Psoas muscle (tissue), 8 donors: Measurements from ENCODE around the gene REV3L. TPM values are rescaled to one million over a fixed set of nuclear protein-coding genes. Genes with fewer than 3 reads are reported as not detected.

Source experiments
- ATAC-seq, 4 donors: fragments of 200-7000 bp; cut with Tn5 transposase; one replicate each; pipeline ENCODE4 v1.9.1; 2020; ENCODE audit warnings: moderate library complexity in 3 of 4, mild to moderate bottlenecking in 2 of 4
- DNase-seq, 2 donors: peaks; one replicate each; pipeline ENCODE4 v3.0.0-alpha.2; 2020
- H3K27ac ChIP-seq: fragments of 200-600 bp; one replicate; pipeline ENCODE4 v1.8.0; 2022
- H3K27me3 ChIP-seq, 3 donors: fragments of 200-600 bp in 1 of 3; one replicate each; pipeline versions ENCODE4 v1.6.1 to v1.8.0; 2013 to 2022; ENCODE audit warnings: low read length in 2 of 3, mild to moderate bottlenecking in 2 of 3, moderate library complexity in 1 of 3; ENCODE audit not compliant: insufficient read depth in 3 of 3
- H3K36me3 ChIP-seq, 2 donors: fragments of 200-600 bp in 1 of 2; one replicate each; pipeline versions ENCODE4 v1.6.1 to v1.8.0; 2013 to 2022; ENCODE audit warnings: low read depth in 1 of 2, mild to moderate bottlenecking in 1 of 2, moderate library complexity in 1 of 2; ENCODE audit not compliant: insufficient read depth in 1 of 2
- H3K4me1 ChIP-seq: fragments of 200-600 bp; one replicate; pipeline ENCODE4 v1.8.0; 2022
- H3K4me3 ChIP-seq: fragments of 200-600 bp; one replicate; pipeline ENCODE4 v1.8.0; 2022; ENCODE audit warnings: mild to moderate bottlenecking
- H3K9me3 ChIP-seq: fragments of 200-600 bp; one replicate; pipeline ENCODE4 v1.8.0; 2022
- WGBS, 3 donors: extraction: QIAGEN DNeasy Blood & Tissue Kit; methylation state at CpG; one replicate each; pipeline versions ENCODE4 v1.1.6 to v1.1.7; 2013; 5-methylcytosine and 5-hydroxymethylcytosine counted together
- intact Hi-C, 2 donors: fragments of 100-400 bp; cut with DNase I; formaldehyde crosslinking; loops; one replicate each; pipeline versions ENCODE4 v1.11.0 to v1.14.2; 2022
- polyA plus RNA-seq, 3 donors: library from polyadenylated mRNA; stranded (reverse); fragments of 200-250 nt; gene quantifications; one replicate each; pipeline ENCODE4 v1.2.3, GENCODE V29; 2013
- total RNA-seq, 4 donors: library from RNA; stranded (reverse); fragmentation: NEBNext Ultra II Directional in 2 of 4; extraction: Animal tissue kit (Norgen Biotek cat#: 25700) in 2 of 4; gene quantifications; one replicate each; pipeline versions ENCODE4 v1.2.1 to v1.2.4, GENCODE V29; 2021 to 2023
- TF ChIP-seq, protein P1 (sequence below): fragments of 200-600 bp; IDR thresholded peaks from one replicate; pipeline ENCODE4 v1.8.0; 2022; ENCODE audit warnings: antibody characterized with exemption
- donor health status: healthy with polysubstance abuse.
- donor health status: DM: no; HTN: no; CAD: no; lungs with moderate emphysema.
- donor health status: Bipolar disorder and iron deficiency.
- donor health status: healthy.
- donor health status: DM: yes; HTN: yes; CAD: no.
- donor health status: DM: no; HTN: no; CAD: no.
- donor health status: DM: no; HTN: no; CAD: no.
- donor health status: DM: yes; HTN: yes; CAD: no.

The REV3L gene
- total and polyA plus RNA-seq, 7 donors, result 9.0 to 36.3 (median 18.8) TPM

- ATAC-seq (no peak), DNase-seq (no peak)
- Histone ChIP-seq H3K36me3 (peaks cover 14 to 99% of the 10 kb centered on the region in 2 donors), H3K9me3 (no peaks in the 10 kb centered on the region), H3K27me3 (no peaks in the 10 kb centered on the region), H3K4me1 (no peaks in the 10 kb centered on the region), H3K27ac (no peak overlapping the region), H3K4me3 (no peak overlapping the region)
- TF ChIP-seq, protein P1, sequence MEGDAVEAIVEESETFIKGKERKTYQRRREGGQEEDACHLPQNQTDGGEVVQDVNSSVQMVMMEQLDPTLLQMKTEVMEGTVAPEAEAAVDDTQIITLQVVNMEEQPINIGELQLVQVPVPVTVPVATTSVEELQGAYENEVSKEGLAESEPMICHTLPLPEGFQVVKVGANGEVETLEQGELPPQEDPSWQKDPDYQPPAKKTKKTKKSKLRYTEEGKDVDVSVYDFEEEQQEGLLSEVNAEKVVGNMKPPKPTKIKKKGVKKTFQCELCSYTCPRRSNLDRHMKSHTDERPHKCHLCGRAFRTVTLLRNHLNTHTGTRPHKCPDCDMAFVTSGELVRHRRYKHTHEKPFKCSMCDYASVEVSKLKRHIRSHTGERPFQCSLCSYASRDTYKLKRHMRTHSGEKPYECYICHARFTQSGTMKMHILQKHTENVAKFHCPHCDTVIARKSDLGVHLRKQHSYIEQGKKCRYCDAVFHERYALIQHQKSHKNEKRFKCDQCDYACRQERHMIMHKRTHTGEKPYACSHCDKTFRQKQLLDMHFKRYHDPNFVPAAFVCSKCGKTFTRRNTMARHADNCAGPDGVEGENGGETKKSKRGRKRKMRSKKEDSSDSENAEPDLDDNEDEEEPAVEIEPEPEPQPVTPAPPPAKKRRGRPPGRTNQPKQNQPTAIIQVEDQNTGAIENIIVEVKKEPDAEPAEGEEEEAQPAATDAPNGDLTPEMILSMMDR, result no peak
- intact Hi-C loops, result no loop called here
Measured at GRCh38 chr6:111381123-111381522, 101.9 kb downstream of the REV3L start.

DNA sequence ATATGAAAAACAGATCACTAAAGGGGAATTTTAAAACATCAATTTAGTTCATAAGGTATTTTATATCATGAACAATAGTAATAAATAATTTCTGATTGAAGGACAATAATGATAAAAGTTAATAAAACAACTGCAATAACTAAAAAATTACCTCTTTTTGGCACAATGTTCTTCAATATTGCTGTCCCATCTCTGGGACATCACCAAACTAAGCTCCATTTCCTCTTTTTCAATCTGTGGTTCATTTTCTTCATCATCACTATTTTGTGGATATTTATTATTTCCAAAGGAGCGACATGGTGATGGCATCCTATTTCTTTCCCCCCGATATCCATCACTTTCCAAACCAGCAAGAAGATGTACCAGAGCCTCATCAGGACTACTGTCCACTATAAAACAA is 103.2 kb downstream of the REV3L start:
- intact Hi-C loops, result no loop called here
- no peak overlapping the region for H3K27ac ChIP-seq
- no peaks in the 10 kb centered on the region for H3K9me3 ChIP-seq
- ATAC-seq (no peak), DNase-seq (no peak)
- peaks cover 14 to 99% of the 10 kb centered on the region in 2 donors for H3K36me3 ChIP-seq
- no peak overlapping the region for H3K4me3 ChIP-seq
- TF ChIP-seq, protein P1, result no peak
- WGBS, 3 donors, result 97 to 100% (median 97%) methylated on average over 2 of the region's 2 CpGs
- no peaks in the 10 kb centered on the region for H3K4me1 ChIP-seq
- no peaks in the 10 kb centered on the region for H3K27me3 ChIP-seq

GRCh38 chr6:111379302-111379701 is 103.7 kb downstream of the REV3L start:
- no peak for ATAC-seq
- TF ChIP-seq, protein P1, result no peak
- Histone ChIP-seq H3K36me3 (peaks cover 11 to 99% of the 10 kb centered on the region in 2 donors), H3K27ac (no peak overlapping the region), H3K4me3 (no peak overlapping the region), H3K9me3 (no peaks in the 10 kb centered on the region), H3K27me3 (no peaks in the 10 kb centered on the region), H3K4me1 (no peaks in the 10 kb centered on the region)
- intact Hi-C loops, result no loop called here
- no peak for DNase-seq

GRCh38 chr6:111377558-111378120 is 105.4 kb downstream of the REV3L start:
- Histone ChIP-seq H3K9me3 (no peaks in the 10 kb centered on the region), H3K27me3 (no peaks in the 10 kb centered on the region), H3K4me1 (no peaks in the 10 kb centered on the region), H3K4me3 (no peak overlapping the region), H3K27ac (no peak overlapping the region), H3K36me3 (peaks cover 7 to 99% of the 10 kb centered on the region in 2 donors)
- DNase-seq (no peak), ATAC-seq (no peak)
- 93 to 99% (median 98%) methylated on average over 2 of the region's 2 CpGs for WGBS, 3 donors
- intact Hi-C loops, result no loop called here
- TF ChIP-seq, protein P1, result no peak
